SU-DHL-6 (cell line): Measurements from ENCODE around the gene ZNF134.

Source experiments
- EZH2phosphoT487 ChIP-seq: fragments of 200-600 bp; sonication (generic), shearing (Covaris generic); conservative IDR thresholded peaks from 2 replicates; pipeline ENCODE4 v1.6.1; 2018; ENCODE audit warnings: mild to moderate bottlenecking, antibody characterized with exemption, low read length, moderate library complexity, mixed read lengths
- TF ChIP-seq, protein P1 (sequence below): fragments of 200-600 bp; sonication (generic); IDR thresholded peaks from one replicate; pipeline ENCODE4 v1.5.1; 2017; ENCODE audit warnings: antibody characterized with exemption, mild to moderate bottlenecking, low read length, moderate library complexity; ENCODE audit not compliant: insufficient read depth, poor library complexity, severe bottlenecking

DNA sequence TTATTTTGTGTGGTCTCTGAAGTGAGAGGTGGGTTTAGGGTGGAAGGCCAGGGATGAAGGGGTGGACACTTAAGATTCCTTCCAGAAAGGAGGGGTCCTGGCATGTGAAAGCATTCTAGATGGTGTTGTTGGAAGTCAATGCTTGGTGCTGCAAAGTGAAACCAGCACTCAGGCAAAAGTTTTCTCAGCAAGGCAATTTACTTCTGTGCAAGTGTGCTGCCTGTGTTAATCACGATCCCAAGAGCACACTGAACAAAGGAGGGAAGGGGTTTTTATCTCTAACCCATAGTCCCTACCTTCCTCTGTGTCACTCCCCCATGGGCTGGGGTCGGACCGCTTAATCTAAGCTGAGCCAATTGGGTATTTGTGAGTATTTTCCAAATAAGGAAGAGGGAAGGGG is 1.3 kb downstream of the ZNF134 start:
- TF ChIP-seq, protein P1, sequence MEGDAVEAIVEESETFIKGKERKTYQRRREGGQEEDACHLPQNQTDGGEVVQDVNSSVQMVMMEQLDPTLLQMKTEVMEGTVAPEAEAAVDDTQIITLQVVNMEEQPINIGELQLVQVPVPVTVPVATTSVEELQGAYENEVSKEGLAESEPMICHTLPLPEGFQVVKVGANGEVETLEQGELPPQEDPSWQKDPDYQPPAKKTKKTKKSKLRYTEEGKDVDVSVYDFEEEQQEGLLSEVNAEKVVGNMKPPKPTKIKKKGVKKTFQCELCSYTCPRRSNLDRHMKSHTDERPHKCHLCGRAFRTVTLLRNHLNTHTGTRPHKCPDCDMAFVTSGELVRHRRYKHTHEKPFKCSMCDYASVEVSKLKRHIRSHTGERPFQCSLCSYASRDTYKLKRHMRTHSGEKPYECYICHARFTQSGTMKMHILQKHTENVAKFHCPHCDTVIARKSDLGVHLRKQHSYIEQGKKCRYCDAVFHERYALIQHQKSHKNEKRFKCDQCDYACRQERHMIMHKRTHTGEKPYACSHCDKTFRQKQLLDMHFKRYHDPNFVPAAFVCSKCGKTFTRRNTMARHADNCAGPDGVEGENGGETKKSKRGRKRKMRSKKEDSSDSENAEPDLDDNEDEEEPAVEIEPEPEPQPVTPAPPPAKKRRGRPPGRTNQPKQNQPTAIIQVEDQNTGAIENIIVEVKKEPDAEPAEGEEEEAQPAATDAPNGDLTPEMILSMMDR, result no peak
- no peak for TF ChIP-seq EZH2phosphoT487
